Stimulated activated CD8-positive, alpha-beta memory T cell treated with anti-CD3 and anti-CD28 coated beads, Interleukin-4, amount 100 ng/mL, for 24 hours (primary cell): Measurements from ENCODE around the gene P4HA1.
"Not testable (repeated sequence)": the region's sequence is repeated elsewhere in the genome, so short reads cannot be mapped to it uniquely, and the experiment has no call there.

Experiments used
- DNase-seq: peaks from one replicate; pipeline ENCODE4 v3.0.0-alpha.2; 2020; ENCODE audit warnings: low read depth

Gene P4HA1

GRCh38 chr10:73096449-73097304 is at the start of gene P4HA1:
Gene P4HA1 (minus strand): TSS chr10:73096866. CDS start chr10:73074883, 21,983 bp downstream.
- DNase-seq, result peak; percentile 99

- no peak for DNase-seq
These were observed 44.9 kb upstream of the P4HA1 start for GRCh38 chr10:73141603-73142002.

GRCh38 chr10:73139251-73139650 is 42.6 kb upstream of the P4HA1 start:
- no peak for DNase-seq

DNA sequence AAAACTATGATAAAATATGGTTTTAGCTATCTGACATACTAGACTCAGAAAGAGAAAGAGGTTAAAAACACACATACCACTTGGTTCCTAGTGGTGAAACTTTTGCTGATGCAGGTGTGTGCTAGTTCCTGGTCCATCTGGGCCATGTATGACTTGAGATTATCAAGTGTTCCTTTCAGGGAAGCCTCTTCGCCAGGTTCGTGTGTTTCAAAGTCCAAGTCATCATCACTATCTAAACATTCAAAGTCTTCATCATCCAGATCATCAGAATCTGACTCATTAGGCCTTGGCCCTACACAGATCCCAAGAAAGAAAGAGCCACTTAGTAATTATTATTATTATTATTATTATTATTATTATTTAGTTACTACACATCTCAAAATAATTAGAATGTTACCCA is 40.0 kb upstream of the P4HA1 start:
- no peak for DNase-seq

DNA sequence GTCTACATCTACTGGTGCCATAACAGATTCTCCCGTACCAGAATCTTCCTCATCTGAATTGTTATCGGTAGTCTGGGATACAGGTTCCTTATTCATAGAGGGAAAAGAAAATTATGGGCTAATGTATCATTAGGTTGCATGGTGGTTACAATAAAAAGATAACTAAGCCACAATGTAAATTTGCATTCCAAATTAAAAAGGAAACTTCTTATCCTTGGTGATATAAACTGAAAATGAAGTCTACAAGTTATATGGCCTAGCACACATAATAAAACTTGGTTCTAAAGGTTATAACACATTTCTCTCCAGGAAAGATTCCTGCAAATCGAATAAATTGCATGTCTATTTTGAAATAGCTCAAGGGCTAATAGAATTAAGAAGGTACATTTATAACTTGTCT is 38.1 kb upstream of the P4HA1 start:
- DNase-seq, result no peak

DNA sequence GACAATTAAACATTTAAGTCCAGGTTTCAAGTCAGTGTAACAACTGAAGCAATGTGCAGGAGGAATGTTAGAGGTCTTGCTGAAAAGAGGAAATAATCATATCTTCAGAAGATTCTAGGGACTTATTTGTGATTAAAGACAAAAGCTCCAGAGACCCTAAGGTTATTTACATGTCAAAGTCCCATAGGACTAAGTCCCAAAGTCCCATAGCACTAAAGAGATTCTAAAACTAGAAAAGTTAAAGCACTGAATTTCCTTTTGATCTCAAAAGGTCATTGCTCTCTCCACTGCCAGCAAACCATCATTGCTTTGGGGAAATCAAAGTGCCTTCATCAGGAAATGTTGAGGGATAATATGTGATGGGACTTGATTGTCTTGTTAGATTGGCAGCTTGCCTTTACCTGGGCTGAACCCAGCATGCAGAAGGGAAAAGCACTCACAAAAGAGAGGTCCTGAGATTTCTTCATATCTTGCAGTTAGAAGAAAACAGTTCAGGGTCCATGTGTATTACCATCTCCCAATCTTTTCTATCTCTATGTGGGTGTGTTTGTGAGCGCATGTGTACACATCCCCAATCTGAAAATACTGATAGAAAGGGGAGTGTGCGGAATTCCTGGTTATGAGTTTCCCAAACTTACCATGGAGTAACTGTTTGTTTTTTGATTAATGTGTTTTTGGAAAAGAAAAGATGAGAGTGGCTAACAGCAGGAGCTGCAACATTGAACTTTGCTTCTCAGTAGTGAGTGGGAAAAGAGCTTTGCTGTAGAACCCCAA is 35.4 kb upstream of the P4HA1 start:
- DNase-seq, result no peak

DNA sequence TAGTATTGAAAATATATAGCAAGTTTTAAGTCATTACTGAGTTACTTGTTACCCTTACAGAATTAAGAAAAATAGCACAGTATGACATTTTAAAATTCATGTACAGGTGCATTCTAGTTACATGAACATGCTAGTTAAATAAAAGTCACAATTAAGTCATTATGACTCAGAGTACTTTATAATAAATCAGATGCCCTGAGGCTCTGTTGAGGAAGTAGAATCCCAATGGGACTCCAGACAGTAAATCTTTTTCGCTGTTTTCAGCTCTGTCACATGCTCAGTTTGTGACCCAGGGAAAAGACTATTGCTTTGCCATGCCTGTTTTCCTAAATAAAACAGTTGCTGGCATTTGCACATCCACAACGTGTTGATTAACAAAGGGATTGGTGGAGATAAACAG is 34.6 kb upstream of the P4HA1 start:
- no peak for DNase-seq

- no peak for DNase-seq
These were observed 29.7 kb upstream of the P4HA1 start for GRCh38 chr10:73126343-73126742.

DNA sequence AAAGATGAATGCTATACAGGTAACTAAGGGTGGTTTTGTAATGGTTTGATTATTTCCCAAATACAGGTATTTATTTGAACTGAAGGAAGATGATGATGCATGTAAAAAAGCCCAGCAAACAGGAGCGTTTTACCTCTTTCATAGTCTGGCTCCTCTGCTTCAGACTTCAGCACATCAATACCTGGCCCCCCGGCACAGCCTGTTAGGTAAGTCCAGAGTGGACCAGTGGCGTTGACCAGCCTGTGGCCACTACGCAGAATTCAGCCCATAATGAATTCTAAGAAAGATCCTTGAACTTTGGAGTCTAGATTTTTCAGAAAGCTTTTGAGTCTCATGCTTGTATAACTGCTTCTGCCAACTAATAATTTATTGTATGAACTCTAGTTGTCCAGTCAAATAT is 23.3 kb upstream of the P4HA1 start:
- no peak for DNase-seq

GRCh38 chr10:73119457-73119856 is 22.8 kb upstream of the P4HA1 start:
- DNase-seq, result no peak

DNA sequence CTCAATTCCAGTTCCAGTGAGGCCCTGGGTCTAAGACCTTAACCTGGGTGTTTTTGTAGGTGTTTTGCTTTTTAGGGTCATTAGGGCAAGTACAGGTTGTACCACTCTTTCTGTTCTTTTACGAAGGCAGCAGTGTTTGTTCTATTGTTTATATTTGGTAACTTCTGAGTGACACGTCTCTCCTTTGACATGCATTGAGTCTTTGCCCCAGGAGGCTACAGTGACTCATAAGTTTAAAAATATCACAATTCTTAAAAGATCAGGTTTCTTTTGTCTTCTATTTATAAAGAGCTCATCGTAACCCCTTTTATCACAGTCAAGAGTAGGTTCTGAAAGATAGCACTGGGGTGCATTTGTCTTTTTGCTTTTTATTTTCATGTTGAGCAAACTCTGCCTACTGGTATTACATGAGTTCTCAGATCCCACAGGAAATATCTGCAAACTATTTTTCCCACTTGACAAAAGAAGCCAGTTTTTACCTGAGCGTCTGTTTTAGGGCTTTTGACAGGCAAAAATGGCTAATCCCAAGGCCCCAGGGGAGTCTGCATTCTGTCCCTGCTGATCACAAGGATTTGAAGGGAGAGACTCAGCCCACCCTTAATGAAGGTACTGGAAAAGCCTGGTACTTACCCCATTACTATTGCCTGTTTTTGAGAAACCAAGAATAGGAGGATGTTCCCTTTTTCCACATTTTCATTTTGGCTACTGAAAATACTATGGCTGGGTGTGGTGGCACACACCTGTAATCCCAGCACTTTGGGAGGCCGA is 21.5 kb upstream of the P4HA1 start:
- DNase-seq, result no peak

- DNase-seq, result no peak
These were observed 19.4 kb upstream of the P4HA1 start for GRCh38 chr10:73116017-73116416.

GRCh38 chr10:73113551-73113950 is 16.9 kb upstream of the P4HA1 start:
- DNase-seq, result no peak

DNA sequence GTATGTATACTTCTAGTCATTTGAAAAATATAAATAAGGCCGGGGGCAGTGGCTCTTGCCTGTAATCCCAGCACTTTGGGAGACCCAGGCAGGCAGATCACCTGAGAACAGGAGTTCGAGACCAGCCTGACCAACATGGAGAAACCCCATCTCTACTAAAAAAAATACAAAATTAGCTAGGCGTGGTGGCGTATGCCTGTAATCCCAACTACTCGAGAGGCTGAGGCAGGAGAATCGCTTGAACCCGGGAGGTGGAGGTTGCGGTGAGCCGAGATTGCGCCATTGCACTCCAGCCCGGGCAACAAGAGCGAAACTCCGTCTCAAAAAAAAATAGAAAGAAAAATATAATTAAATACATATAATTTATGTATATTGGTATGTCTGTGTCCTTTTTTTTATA is 15.4 kb upstream of the P4HA1 start:
- DNase-seq, result not testable (repeated sequence)

- DNase-seq, result peak; percentile 4
These were observed 13.7 kb upstream of the P4HA1 start, which contains the start of gene NUDT13 for GRCh38 chr10:73110345-73110849. Gene NUDT13 (plus strand): TSS chr10:73110455. CDS start chr10:73114366, 3,911 bp downstream.

DNA sequence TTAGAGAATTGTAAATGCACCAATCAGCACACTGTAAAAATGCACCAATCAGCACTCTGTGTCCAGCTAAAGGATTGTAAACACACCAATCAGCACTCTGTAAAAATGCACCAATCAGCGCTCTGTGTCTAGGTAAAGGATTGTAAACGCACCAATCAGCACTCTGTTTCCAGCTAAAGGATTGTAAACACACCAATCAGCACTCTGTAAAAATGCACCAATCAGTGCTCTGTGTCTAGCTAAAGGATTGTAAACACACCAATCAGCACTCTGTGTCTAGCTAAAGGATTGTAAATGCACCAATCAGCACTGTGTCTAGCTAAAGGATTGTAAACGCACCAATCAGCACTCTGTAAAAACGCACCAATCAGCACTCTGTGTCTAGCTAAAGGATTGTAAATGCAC is 12.6 kb upstream of the P4HA1 start:
- not testable (repeated sequence) for DNase-seq

DNA sequence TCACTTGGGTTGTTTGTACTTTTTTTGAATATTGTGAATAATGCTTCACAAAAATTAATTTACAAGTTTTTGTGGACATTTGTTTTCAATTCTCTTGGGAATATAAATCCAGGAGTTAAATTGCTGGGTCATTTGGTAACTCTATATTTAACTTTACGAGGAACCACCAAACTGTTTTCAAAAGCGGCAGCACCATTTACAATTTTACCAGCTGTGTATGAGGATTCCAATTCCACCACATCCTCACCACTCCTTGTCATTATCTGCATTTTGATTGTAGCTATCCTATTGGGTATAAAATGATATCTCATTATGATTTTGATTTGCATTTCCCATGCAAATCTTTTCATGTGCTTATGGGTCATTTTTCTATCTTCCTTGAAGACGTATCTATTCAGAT is 9.6 kb upstream of the P4HA1 start:
- DNase-seq, result no peak

DNA sequence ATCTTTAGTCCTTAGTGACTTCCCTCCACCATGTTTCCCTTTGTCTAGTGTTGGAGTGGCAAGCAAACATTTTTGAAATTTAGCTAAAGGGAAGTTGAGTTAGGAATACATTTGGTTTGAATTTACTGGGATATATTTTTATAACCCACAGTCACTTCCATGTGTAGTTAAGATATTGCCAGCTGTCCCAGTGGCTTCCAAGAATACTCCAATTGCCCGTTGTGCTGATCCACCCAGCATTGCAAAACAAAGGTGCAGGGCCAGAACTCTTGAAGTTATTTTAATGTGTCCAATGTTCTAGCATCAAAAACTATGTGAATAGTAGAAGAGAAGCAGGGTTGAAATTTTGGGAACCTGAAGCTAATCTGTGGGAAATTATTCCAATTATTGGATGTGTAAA is 2.5 kb upstream of the P4HA1 start:
- DNase-seq, result no peak

DNA sequence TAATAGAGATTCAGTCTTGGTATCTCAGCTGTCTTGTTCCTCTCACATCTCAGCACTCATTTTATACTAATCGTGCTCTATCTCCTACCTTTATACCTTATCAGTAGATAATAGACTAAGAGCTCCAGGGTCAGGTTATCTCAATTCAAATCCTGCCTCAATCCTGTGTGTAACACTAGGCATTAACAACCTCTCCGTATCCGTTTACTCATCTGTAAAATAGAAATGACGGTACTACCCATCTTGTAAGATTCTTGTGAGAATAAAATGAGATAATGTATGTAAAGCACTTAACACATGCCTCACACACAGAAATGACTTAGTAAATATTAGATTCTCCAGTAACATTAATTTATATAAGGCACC is 622 bp upstream of the P4HA1 start:
- no peak for DNase-seq

- DNase-seq, result peak; percentile 55
These were observed 621 bp downstream of the P4HA1 start for GRCh38 chr10:73096041-73096448.

- peak; percentile 7 for DNase-seq
These were observed 1.1 kb downstream of the P4HA1 start for GRCh38 chr10:73095481-73096021.

DNA sequence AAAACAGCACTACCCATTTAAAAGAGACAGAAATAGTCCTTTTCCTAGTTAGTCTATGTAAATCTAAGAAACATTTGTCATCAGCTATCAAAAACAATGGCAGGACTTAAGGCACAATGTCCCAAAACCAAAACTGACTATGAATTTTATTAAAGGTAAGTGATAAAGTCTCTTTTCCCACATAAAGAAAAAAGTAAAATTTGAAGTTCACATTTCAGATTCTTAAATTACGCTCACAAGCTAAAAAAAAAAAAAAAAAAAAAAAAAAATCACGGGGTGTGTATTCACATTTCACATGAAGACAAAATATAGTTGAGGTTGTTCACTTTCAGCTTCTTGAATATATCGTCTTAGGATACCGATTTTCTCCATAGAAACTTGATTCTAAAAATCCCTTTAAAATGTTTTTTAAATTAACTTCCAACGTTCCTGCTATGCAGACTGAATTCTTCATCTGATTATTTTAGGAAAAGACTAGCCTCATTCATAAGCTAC is 1.6 kb downstream of the P4HA1 start:
- no peak for DNase-seq
